Keratinocyte (primary cell): Measurements from ENCODE around the gene UMODL1. TPM values are rescaled to one million over a fixed set of nuclear protein-coding genes. Genes with fewer than 3 reads are reported as not detected.

ENCODE experiments used
- DNase-seq: peaks from one replicate; pipeline ENCODE4 v3.0.0-alpha.2; 2011; ENCODE audit warnings: low read depth, missing footprints, low spot score
- FAIRE-seq: peaks from 2 replicates; lab custom pipeline; 2011; peaks lifted over from hg19 to GRCh38; lab: Jason Lieb, UNC
- H2AFZ ChIP-seq: 2 replicates; pipeline ENCODE4 v1.6.0; 2012; ENCODE audit warnings: low read length, control low read depth, inconsistent platforms; ENCODE audit not compliant: control insufficient read depth
- H3K27ac ChIP-seq: 2 replicates; pipeline ENCODE4 v1.5.1; 2011; ENCODE audit warnings: low read length; ENCODE audit not compliant: control insufficient read depth, insufficient read depth
- H3K27me3 ChIP-seq: 3 replicates; pipeline ENCODE4 v1.6.0; 2011; ENCODE audit warnings: low read length; ENCODE audit not compliant: control insufficient read depth, insufficient read depth; ENCODE audit errors: extremely low read depth
- H3K36me3 ChIP-seq, 2 experiments: 2 replicates in 1 of 2; 3 replicates in 1 of 2; pipeline ENCODE4 v1.5.1; 2011; ENCODE audit warnings: low read length in 2 of 2, mild to moderate bottlenecking in 1 of 2; ENCODE audit not compliant: control insufficient read depth in 2 of 2, insufficient read depth in 2 of 2; ENCODE audit errors: extremely low read depth in 1 of 2
- H3K4me1 ChIP-seq: 3 replicates; pipeline ENCODE4 v1.5.1; 2011; ENCODE audit warnings: low read length; ENCODE audit not compliant: control insufficient read depth, insufficient read depth; ENCODE audit errors: extremely low read depth
- H3K4me2 ChIP-seq: 3 replicates; pipeline ENCODE4 v1.6.0; 2011; ENCODE audit warnings: low read depth, low read length; ENCODE audit not compliant: control insufficient read depth, insufficient read depth; ENCODE audit errors: extremely low read depth
- H3K4me3 ChIP-seq, 3 experiments: fragments of 200-600 bp in 1 of 3; sonication (generic) in 1 of 3; 2 replicates in 2 of 3; 3 replicates in 1 of 3; pipeline ENCODE4 v1.5.1; 2011 to 2016; ENCODE audit warnings: low read length in 3 of 3, mild to moderate bottlenecking in 3 of 3, control low read depth in 2 of 3, inconsistent platforms in 1 of 3, low read depth in 1 of 3, mixed read lengths in 1 of 3, mixed run types in 1 of 3, moderate library complexity in 1 of 3; ENCODE audit not compliant: control insufficient read depth in 2 of 3, insufficient read depth in 2 of 3; ENCODE audit errors: extremely low read depth in 1 of 3
- H3K79me2 ChIP-seq: 2 replicates; pipeline ENCODE4 v1.6.0; 2012; ENCODE audit warnings: low read length; ENCODE audit not compliant: control insufficient read depth, insufficient read depth
- H3K9ac ChIP-seq: 3 replicates; pipeline ENCODE4 v1.6.0; 2011; ENCODE audit warnings: low read length; ENCODE audit not compliant: control insufficient read depth, insufficient read depth; ENCODE audit errors: extremely low read depth
- H3K9me1 ChIP-seq: 3 replicates; pipeline ENCODE4 v1.6.0; 2011; ENCODE audit warnings: low read length; ENCODE audit not compliant: control insufficient read depth, insufficient read depth; ENCODE audit errors: extremely low read depth
- H3K9me3 ChIP-seq: 2 replicates; pipeline ENCODE4 v1.5.1; 2012; ENCODE audit warnings: low read depth, low read length; ENCODE audit not compliant: control insufficient read depth
- H4K20me1 ChIP-seq: 3 replicates; pipeline ENCODE4 v1.6.0; 2011; ENCODE audit warnings: low read length; ENCODE audit not compliant: control insufficient read depth, insufficient read depth; ENCODE audit errors: extremely low read depth
- CTCF ChIP-seq, 3 experiments: IDR thresholded peaks in 1 of 3; conservative IDR thresholded peaks in 1 of 3; optimal IDR thresholded peaks in 1 of 3; 2 replicates in 2 of 3; 3 replicates in 1 of 3; pipeline versions ENCODE3 to v1.5.1; 2011; ENCODE audit warnings: low read length in 3 of 3, mild to moderate bottlenecking in 3 of 3, moderate library complexity in 2 of 3, control low read depth in 1 of 3, inconsistent platforms in 1 of 3; ENCODE audit not compliant: insufficient read depth in 2 of 3; ENCODE audit errors: extremely low read depth in 1 of 3
- EZH2 ChIP-seq: IDR thresholded peaks from one replicate; pipeline ENCODE4 v1.6.1; 2012; ENCODE audit warnings: inconsistent platforms, mild to moderate bottlenecking, low read length, moderate library complexity
- dilution Hi-C: fragments of 300-500 bp; cut with MboI; formaldehyde crosslinking; loops from one replicate; pipeline ENCODE4 v1.7.0; 2020; ENCODE audit warnings: low sequenced_read_pairs; ENCODE audit not compliant: extremely low pct_ligation_motif_present
- polyA plus RNA-seq, 5 experiments: library from polyadenylated mRNA; depleted of rRNA in 3 of 5; stranded (reverse) in 3 of 5; stranded (forward) in 1 of 5; unstranded in 1 of 5; fragments of >200 nt; gene quantifications; 1 replicate in 1 of 5; 2 replicates in 3 of 5; 3 replicates in 1 of 5; pipeline versions ENCODE4 v1.2.1 to v1.2.3, GENCODE V29; 2011 to 2012; ENCODE audit warnings: missing spikeins in 2 of 5, low read depth in 1 of 5, low replicate concordance in 1 of 5

Gene UMODL1
- polyA plus RNA-seq, 1 donor (not counting 4 experiments of a cell fraction or from before 2014, with no cell fraction given): 0.03 TPM

- no peak overlapping the region for H3K4me2 ChIP-seq
- DNase-seq (no peak), FAIRE-seq (no peak)
- H4K20me1 ChIP-seq: no peaks in the 10 kb centered on the region
- TF ChIP-seq EZH2 (no peak), CTCF (optimal IDR thresholded peaks at IDR 0.05 in 1 of 3, IDR thresholded peaks at IDR 0.05 in 1 of 3, conservative IDR thresholded peaks at IDR 0.05 in 1 of 3; ENCODE audit: extremely low read depth in 1 of 3, insufficient read depth in 2 of 3, low read length in 3 of 3) (no peak)
- no peak overlapping the region for H3K27ac ChIP-seq
- no peak overlapping the region for H3K9ac ChIP-seq
- H3K36me3 ChIP-seq: no peaks in the 10 kb centered on the region
- dilution Hi-C loops: no loop called here
- H3K9me3 ChIP-seq: no peaks in the 10 kb centered on the region
- H3K4me1 ChIP-seq: peaks cover 20% of the 10 kb centered on the region
- peaks cover 9% of the 10 kb centered on the region for H3K27me3 ChIP-seq
- no peaks in the 10 kb centered on the region for H3K9me1 ChIP-seq
- no peaks in the 10 kb centered on the region for H3K79me2 ChIP-seq
- H3K4me3 ChIP-seq: no peak overlapping the region
- no peak overlapping the region for H2AFZ ChIP-seq
Observed at GRCh38 chr21:42112857-42113256, 41.7 kb downstream of the UMODL1 start.

- H3K9ac ChIP-seq: no peak overlapping the region
- H3K79me2 ChIP-seq: no peaks in the 10 kb centered on the region
- no peak overlapping the region for H3K27ac ChIP-seq
- H3K4me2 ChIP-seq: peak overlapping the region; percentile 15
- no peak for DNase-seq
- dilution Hi-C loops: no loop called here
- FAIRE-seq: no peak
- peak overlapping the region in 1 of 3 experiments; percentile 13 for H3K4me3 ChIP-seq
- H3K4me1 ChIP-seq: peaks cover 13% of the 10 kb centered on the region
- H3K36me3 ChIP-seq: no peaks in the 10 kb centered on the region
- H3K9me3 ChIP-seq: no peaks in the 10 kb centered on the region
- H2AFZ ChIP-seq: peak overlapping the region; percentile 47
- TF ChIP-seq CTCF (optimal IDR thresholded peaks at IDR 0.05 in 1 of 3, IDR thresholded peaks at IDR 0.05 in 1 of 3, conservative IDR thresholded peaks at IDR 0.05 in 1 of 3; ENCODE audit: extremely low read depth in 1 of 3, insufficient read depth in 2 of 3, low read length in 3 of 3) (peak in 2 of 3 experiments; percentile 31 to 52), EZH2 (no peak)
- peaks cover 20% of the 10 kb centered on the region for H3K27me3 ChIP-seq
- no peaks in the 10 kb centered on the region for H3K9me1 ChIP-seq
- H4K20me1 ChIP-seq: no peaks in the 10 kb centered on the region
Observed at GRCh38 chr21:42113926-42114409, 42.9 kb downstream of the UMODL1 start.
